Stimulated activated naive CD8-positive, alpha-beta T cell treated with anti-CD3 and anti-CD28 coated beads, Interleukin-15, amount 100 ng/mL, for 72 hours (primary cell): ENCODE results near the gene TTC19.
"Not testable (repeated sequence)": the region's sequence is repeated elsewhere in the genome, so short reads cannot be mapped to it uniquely, and the experiment has no call there.

ENCODE experiments used
- ATAC-seq: fragments of 150-1000 bp; cut with Tn5 transposase; 2 replicates; pipeline ENCODE4 v1.10.0; 2021; ENCODE audit warnings: mild to moderate bottlenecking, moderate library complexity
- DNase-seq, 2 donors: peaks; one replicate each; pipeline ENCODE4 v3.0.0; 2021 to 2022
- H3K27ac Mint-ChIP-seq, 2 donors: one replicate each; pipeline ENCODE4 v1.8.0; 2022; ENCODE audit warnings: mild to moderate bottlenecking in 2 of 2, mixed read lengths in 2 of 2, moderate library complexity in 2 of 2
- H3K27me3 Mint-ChIP-seq: one replicate; pipeline ENCODE4 v1.8.0; 2022; ENCODE audit warnings: mixed read lengths
- H3K4me1 Mint-ChIP-seq: one replicate; pipeline ENCODE4 v1.8.0; 2022; ENCODE audit warnings: mild to moderate bottlenecking, mixed read lengths
- H3K4me3 Mint-ChIP-seq, 2 donors: one replicate each; pipeline ENCODE4 v1.8.0; 2022; ENCODE audit warnings: mild to moderate bottlenecking in 2 of 2, mixed read lengths in 2 of 2, moderate library complexity in 1 of 2
- H3K9me3 Mint-ChIP-seq, 2 donors: one replicate each; pipeline ENCODE4 v1.8.0; 2022; ENCODE audit warnings: mixed read lengths in 2 of 2

Gene TTC19

DNA sequence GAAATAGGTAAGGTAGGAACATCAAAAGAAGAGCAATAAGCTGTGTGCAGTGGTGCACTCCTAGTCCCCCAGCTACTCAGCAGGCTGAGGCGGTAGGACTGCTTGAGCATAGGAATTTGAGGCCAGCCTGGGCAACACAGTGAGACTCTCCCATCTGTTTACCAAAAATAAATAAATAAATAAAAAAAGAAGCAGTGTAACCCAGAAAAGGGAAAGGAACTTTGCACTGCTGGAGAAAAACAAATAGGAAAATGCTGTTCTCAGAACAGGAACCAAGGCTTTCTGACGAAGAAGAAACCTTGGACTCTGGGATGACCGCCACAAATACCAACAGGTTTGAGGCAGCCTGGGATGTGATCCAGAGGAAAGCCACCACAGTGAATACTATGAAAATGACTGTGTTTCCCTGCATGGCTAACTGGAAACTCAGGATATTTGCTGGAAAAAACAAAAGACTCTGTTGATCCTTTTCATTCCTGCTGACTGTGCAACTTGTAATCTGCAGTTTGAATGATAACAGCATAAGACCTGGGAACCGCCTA lies 41.2 kb downstream of the TTC19 start:
- Mint-ChIP-seq H3K9me3 (no peaks in the 10 kb centered on the region), H3K4me3 (no peak overlapping the region)

DNA sequence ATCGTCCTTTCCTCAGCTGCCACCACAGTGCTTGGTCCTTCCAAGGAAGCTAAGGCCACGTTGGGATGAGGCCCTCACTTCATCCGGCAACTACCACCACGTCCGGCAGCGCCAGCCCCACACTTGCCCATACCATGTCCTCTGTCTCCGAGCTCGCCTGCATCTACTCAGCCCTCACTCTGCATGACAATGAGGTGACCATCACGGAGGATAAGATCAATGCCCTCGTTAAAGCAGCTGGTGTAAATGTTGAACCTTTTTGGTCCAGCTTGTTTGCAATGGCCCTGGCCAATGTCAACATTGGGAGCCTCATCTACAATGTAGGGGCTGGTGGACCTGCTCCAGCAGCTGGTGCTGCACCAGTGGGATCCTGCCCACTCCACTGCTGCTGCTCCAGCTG lies 44.9 kb downstream of the TTC19 start:
- H3K27ac Mint-ChIP-seq: peak overlapping the region; percentile 45 to 65
- no peaks in the 10 kb centered on the region for H3K9me3 Mint-ChIP-seq
- DNase-seq: no peak
- no peak for ATAC-seq
- H3K27me3 Mint-ChIP-seq: no peaks in the 10 kb centered on the region
- no peak overlapping the region for H3K4me3 Mint-ChIP-seq
- peaks cover 5% of the 10 kb centered on the region for H3K4me1 Mint-ChIP-seq

More for the DNA sequence above, 41.2 kb downstream of the TTC19 start:
- peak overlapping the region in 1 of 2 donors; percentile 40 for H3K27ac Mint-ChIP-seq
- H3K4me1 Mint-ChIP-seq: peaks cover 17% of the 10 kb centered on the region
- ATAC-seq: no peak
- H3K27me3 Mint-ChIP-seq: no peaks in the 10 kb centered on the region
- no peak for DNase-seq

DNA sequence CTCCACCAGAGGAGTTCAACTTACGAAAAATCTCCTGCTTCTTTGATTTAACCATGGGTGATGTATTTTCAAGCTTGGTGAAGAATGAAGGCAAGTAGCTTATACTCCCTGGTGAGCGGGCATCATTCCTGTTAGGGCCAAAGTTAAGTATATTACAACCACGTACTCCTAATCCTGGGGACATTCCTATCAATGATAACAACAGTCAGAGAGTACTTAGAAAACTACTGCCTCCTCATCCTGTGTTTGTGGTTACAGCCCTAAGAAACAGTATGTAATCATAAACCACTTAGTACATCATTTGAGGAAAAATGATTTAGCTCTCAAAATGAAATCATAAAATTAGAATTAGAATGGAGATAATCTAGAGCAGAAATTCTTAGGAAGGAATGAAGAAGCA lies 47.3 kb downstream of the TTC19 start:
- no peak for DNase-seq
- H3K9me3 Mint-ChIP-seq: no peaks in the 10 kb centered on the region
- H3K4me1 Mint-ChIP-seq: peaks cover 10% of the 10 kb centered on the region
- H3K4me3 Mint-ChIP-seq: no peak overlapping the region
- no peak for ATAC-seq
- H3K27me3 Mint-ChIP-seq: no peaks in the 10 kb centered on the region
- peak overlapping the region in 1 of 2 donors; percentile 9 for H3K27ac Mint-ChIP-seq

DNA sequence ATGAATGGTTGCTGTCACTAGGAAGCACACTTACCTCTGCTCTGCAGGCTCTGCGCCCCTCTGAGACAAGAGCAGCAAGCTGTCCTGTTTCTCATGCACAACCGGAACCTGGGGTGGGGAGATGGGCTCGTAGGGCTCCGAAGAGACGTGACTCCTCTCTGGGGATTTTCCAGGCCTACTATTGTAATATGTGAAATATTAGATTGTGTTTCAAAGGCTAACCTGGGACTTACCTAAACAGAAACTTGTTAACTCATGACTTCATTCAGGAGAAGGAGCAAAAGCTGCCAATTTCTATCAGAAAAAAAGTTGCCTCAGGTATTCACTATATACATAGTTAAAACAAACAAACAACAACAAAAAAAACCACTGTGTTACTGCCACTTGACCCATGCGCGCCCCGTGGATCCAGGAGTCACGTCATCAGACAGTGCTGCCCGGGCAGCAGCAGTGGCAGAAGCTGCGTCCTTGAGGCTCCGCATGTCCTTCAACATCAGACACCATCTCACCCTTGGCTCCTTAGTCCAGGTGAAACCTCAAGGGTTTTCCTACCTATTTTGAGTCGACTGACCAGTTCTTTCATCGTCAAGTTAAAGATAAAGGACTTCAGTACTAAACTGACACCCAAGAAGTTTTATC lies 49.3 kb downstream of the TTC19 start:
- no peaks in the 10 kb centered on the region for H3K9me3 Mint-ChIP-seq
- peaks cover 17% of the 10 kb centered on the region for H3K4me1 Mint-ChIP-seq
- no peak overlapping the region for H3K27ac Mint-ChIP-seq
- no peaks in the 10 kb centered on the region for H3K27me3 Mint-ChIP-seq
- DNase-seq (no peak), ATAC-seq (no peak)
- H3K4me3 Mint-ChIP-seq: no peak overlapping the region

DNA sequence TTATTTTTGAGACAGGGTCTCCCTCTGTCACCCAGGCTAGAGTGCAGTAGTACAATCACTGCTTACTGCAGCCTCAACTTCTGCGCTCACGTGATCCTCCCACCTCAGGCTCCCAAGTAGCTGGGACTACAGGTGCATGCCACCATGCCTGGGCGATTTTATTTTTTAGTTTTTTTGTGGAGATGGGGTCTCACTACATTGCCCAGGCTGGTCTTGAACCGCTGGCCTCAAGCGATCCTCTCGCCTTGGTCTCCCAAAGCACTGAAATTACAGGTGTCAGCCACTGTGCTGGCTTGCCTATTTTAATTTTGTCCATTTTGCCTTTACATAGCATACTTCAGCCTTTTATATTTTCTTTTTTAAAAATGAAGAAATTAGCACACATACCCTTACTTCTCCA lies 51.2 kb downstream of the TTC19 start:
- ATAC-seq: no peak
- no peak overlapping the region for H3K4me3 Mint-ChIP-seq
- H3K4me1 Mint-ChIP-seq: peaks cover 17% of the 10 kb centered on the region
- peak overlapping the region in 1 of 2 donors; percentile 83 for H3K27ac Mint-ChIP-seq
- no peak for DNase-seq
- no peaks in the 10 kb centered on the region for H3K9me3 Mint-ChIP-seq
- H3K27me3 Mint-ChIP-seq: no peaks in the 10 kb centered on the region

DNA sequence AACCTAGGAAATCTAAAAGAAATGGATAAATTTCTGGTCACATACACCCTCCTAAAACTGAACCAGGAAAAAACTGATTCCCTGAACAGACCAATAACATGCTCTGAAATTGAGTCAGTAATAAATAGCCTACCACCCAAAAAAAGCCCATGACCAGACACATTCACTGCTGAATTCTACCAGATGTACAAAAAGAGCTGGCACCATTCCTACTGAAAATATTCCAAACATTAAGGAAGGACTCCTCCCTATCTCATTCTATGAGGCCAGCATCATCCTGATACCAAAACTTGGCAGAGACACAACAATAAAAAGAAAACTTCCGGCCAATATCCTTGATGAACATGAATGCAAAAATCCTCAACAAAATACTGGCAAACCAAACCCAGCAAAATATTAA lies 52.9 kb downstream of the TTC19 start:
- peaks cover 14% of the 10 kb centered on the region for H3K4me1 Mint-ChIP-seq
- DNase-seq (no peak), ATAC-seq (no peak)
- H3K4me3 Mint-ChIP-seq: no peak overlapping the region
- no peaks in the 10 kb centered on the region for H3K9me3 Mint-ChIP-seq
- no peaks in the 10 kb centered on the region for H3K27me3 Mint-ChIP-seq
- H3K27ac Mint-ChIP-seq: peak overlapping the region in 1 of 2 donors; percentile 74

DNA sequence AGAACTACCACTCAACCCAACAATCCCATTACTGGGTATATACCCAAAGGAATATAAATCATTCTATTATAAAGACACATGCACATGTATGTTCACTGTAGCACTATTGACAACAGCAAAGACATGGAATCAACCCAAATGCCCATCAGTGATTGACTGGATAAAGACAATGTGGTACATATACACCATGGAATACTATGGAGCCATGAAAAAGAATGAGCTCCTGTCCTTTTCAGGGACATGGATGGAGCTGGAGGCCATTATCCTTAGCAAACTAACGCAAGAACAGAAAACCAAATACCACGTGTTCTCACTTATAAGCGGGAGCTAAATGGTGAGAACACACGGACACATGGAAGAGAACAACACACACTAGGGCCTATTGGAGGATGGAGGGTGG lies 55.5 kb downstream of the TTC19 start:
- H3K4me1 Mint-ChIP-seq: peaks cover 12% of the 10 kb centered on the region
- H3K9me3 Mint-ChIP-seq, ATAC-seq: not testable (repeated sequence)

DNA sequence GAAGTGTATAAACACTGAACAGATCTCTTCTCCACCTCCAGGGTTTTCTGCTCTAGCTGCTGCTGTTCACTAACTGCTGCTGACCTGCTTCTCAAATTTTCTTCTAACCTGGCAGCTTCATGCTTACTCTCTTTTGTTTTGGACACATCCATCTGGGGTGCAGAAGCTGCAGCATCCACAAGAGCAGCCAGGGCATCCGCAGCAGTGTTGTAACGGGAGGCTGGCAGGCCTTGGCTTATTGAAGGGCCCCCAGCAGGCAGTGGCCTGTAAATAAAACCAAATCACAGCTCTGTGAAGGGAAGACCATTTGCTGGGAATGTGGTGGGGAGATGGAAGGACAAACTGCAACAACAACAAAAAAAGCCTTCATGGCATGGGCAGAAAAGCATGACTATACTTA lies 62.0 kb downstream of the TTC19 start:
- ATAC-seq: no peak
- Mint-ChIP-seq H3K27ac (no peak overlapping the region), H3K27me3 (no peaks in the 10 kb centered on the region)

More for the DNA sequence above, 55.5 kb downstream of the TTC19 start:
- DNase-seq, H3K27ac Mint-ChIP-seq, H3K27me3 Mint-ChIP-seq, H3K4me3 Mint-ChIP-seq: not testable (repeated sequence)

DNA sequence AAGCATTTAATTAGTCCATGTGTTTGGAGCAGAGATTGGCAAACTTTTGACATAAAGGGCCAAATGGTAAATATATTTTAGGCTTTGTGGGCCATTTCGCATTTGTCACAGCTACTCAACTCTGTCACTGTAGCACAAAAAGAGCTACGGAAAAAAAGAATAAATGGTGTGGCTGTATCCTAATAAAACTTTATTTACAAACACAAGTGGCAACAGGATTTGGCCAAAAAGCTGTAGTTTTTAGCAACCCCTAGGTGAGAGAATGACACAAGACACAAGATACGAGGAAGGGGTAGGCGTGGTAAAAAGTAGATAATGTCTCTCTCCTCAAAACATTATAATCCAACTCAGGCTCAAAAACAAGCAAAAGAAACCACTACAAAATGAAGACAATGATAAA lies 66.5 kb downstream of the TTC19 start:
- DNase-seq (no peak), ATAC-seq (no peak)
- H3K27ac Mint-ChIP-seq: peak overlapping the region in 1 of 2 donors; percentile 37
- H3K27me3 Mint-ChIP-seq: no peaks in the 10 kb centered on the region
- H3K4me3 Mint-ChIP-seq: no peak overlapping the region
- H3K9me3 Mint-ChIP-seq: no peaks in the 10 kb centered on the region
- peaks cover 12% of the 10 kb centered on the region for H3K4me1 Mint-ChIP-seq

More for the DNA sequence above, 62.0 kb downstream of the TTC19 start:
- no peak overlapping the region for H3K4me3 Mint-ChIP-seq
- no peaks in the 10 kb centered on the region for H3K9me3 Mint-ChIP-seq
- H3K4me1 Mint-ChIP-seq: no peaks in the 10 kb centered on the region
- DNase-seq: no peak

DNA sequence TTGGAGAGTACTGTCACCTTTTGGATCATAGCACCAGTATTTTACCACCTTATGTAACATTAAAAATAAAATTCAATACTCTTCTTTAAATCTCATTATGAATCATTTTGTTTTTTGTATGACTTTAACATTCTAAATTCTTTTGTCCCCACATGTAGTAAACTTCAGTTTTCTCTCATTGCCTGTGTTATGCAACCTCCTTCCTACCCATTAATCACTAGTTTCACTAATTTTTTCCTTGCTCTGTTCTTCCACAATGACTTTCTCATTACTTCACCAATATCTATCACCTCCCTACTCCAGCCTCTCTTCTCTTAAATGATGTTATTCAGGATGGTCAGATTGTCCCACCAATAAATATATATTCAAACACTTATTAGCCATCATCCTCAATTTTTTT lies 68.7 kb downstream of the TTC19 start:
- Mint-ChIP-seq H3K27me3 (no peaks in the 10 kb centered on the region), H3K4me3 (no peak overlapping the region), H3K4me1 (peaks cover 12% of the 10 kb centered on the region), H3K9me3 (no peaks in the 10 kb centered on the region), H3K27ac (peak overlapping the region; percentile 15 to 68)
- ATAC-seq (peak; percentile 37), DNase-seq (no peak)

DNA sequence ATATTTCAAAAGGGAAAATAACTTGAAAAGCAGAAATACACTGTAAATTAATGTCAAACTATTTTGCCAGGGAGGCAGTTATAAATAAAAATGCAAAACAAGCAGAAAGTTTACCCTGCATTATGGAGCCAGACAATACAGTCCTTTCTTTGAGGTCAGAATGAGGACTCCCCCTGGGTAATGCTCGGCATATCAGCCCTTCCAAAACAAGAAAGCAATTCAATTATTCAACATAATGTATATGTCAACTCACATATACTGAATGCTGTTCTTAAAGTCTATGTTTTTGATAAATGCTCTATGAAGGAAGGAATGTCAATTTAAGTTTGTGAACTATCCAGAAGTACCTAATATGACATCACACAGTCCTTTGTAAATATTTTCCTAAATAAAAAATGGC lies 72.4 kb downstream of the TTC19 start:
- DNase-seq (no peak), ATAC-seq (no peak)
- Mint-ChIP-seq H3K27me3 (no peaks in the 10 kb centered on the region), H3K4me3 (no peak overlapping the region), H3K27ac (no peak overlapping the region), H3K4me1 (peaks cover 12% of the 10 kb centered on the region), H3K9me3 (no peaks in the 10 kb centered on the region)

DNA sequence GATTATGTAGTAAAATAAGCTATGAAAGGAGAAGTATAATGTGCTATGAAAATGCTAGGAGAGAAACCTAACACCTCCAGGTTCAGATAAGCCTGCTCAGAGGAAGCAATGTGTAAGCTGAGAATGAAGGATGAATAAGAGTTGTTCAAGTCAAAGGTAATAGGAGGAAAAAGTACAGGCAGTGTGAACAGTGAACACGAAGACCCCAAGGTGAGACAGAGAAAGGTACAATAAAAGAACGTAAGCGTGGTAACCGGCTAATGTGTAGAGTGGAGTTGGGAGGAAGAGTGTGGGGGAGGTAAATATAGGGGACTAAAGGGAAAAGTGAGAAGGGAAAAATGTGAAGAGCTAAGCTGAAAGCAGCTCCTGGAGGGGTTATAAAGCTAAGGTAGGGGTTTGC lies 74.2 kb downstream of the TTC19 start:
- Mint-ChIP-seq H3K27me3 (no peaks in the 10 kb centered on the region), H3K27ac (no peak overlapping the region), H3K4me1 (peaks cover 5% of the 10 kb centered on the region), H3K4me3 (no peak overlapping the region), H3K9me3 (no peaks in the 10 kb centered on the region)
- ATAC-seq (no peak), DNase-seq (no peak)

DNA sequence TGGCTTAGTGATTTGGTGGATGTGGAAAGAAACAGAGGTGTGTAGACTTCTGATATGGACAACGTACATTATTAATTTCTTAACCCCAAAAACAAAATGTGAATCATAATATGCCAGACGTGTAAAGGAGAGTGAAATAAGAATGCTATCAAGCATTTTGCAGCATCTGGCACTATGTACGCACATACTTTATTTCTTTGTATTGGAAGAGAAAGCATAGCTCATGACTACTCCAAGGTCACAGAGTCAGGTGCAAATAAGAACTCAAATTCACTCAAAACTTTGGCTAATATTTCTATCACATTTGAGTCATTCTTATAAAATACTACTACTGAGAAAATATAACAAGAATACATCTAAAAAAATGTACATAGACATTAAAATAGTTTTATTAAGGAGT lies 74.8 kb downstream of the TTC19 start:
- H3K9me3 Mint-ChIP-seq: no peaks in the 10 kb centered on the region
- no peak overlapping the region for H3K27ac Mint-ChIP-seq
- no peak for DNase-seq
- H3K4me1 Mint-ChIP-seq: no peaks in the 10 kb centered on the region
- H3K4me3 Mint-ChIP-seq: no peak overlapping the region
- ATAC-seq: no peak
- H3K27me3 Mint-ChIP-seq: no peaks in the 10 kb centered on the region

DNA sequence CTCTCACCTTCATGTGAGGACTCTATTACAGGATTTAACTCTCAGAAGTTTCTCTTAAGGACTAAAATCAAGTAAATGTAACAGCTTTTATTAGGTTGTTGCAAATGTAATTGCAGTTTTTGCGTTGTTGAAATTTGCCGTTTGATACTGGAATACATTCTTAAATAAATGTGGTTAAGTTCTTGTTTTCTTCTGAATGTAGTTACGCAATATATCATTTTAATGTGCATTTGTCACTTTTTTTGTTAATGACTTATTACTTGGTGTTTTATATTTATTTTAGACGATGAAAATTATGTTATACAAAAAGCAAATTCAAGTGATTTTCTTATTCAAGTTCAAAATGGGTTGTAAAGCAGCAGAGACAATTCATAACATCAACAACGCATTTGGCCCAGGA lies 76.3 kb downstream of the TTC19 start:
- H3K4me3 Mint-ChIP-seq: no peak overlapping the region
- no peaks in the 10 kb centered on the region for H3K4me1 Mint-ChIP-seq
- no peaks in the 10 kb centered on the region for H3K9me3 Mint-ChIP-seq
- ATAC-seq (no peak), DNase-seq (no peak)
- no peaks in the 10 kb centered on the region for H3K27me3 Mint-ChIP-seq
- peak overlapping the region in 1 of 2 donors; percentile 34 for H3K27ac Mint-ChIP-seq
